Spleen (tissue), 7 donors: ENCODE data around the gene OLA1.

Source experiments
- CTCF ChIP-seq, 11 experiments: fragments of 200-600 bp in 7 of 11; fragments of 450-650 bp in 4 of 11; sonication (generic) in 4 of 11; IDR thresholded peaks in 8 of 11; conservative IDR thresholded peaks in 3 of 11; 1 replicate in 7 of 11; 2 replicates in 4 of 11; pipeline versions ENCODE4 v1.4.0 to v1.8.0; 2016 to 2021; ENCODE audit warnings: antibody characterized with exemption in 11 of 11, inconsistent platforms in 4 of 11, mild to moderate bottlenecking in 1 of 11
- POLR2A ChIP-seq, 3 donors: fragments of 450-650 bp; IDR thresholded peaks; one replicate each; pipeline ENCODE4 v1.5.1; 2017; ENCODE audit warnings: antibody characterized with exemption in 3 of 3, mild to moderate bottlenecking in 1 of 3
- donor health status: DM: no; HTN: no; CAD: no; lungs with moderate emphysema.
- donor health status: DM: no; HTN: no; CAD: no.
- donor health status: DM: no; HTN: no; CAD: no.

- TF ChIP-seq POLR2A (IDR thresholded peaks at IDR 0.05) (no peak), CTCF (IDR thresholded peaks at IDR 0.05 in 8 of 11, conservative IDR thresholded peaks at IDR 0.05 in 3 of 11) (no peak)
Measured at GRCh38 chr2:174176898-174177297, 71.4 kb downstream of the OLA1 start.
